ENCODE results near the gene COIL.

The COIL gene

GRCh38 chr17:56899403-56899802, 61.4 kb downstream of the COIL start:
- H3K36me3 ChIP-seq (ENCODE audit: insufficient read depth, low read length): peaks cover 99% of the 10 kb centered on the region
- H3K4me2 ChIP-seq (ENCODE audit: insufficient read depth, low read length): no peak overlapping the region
- H3K4me1 ChIP-seq (ENCODE audit: insufficient read depth, low read length): no peaks in the 10 kb centered on the region
- DNase-seq: no peak
- H4K20me1 ChIP-seq (ENCODE audit: insufficient read depth, low read length): peaks cover 5% of the 10 kb centered on the region
- TF ChIP-seq CTCF (IDR thresholded peaks at IDR 0.05; ENCODE audit: borderline replicate concordance, extremely low read depth, low read length, poor library complexity, severe bottlenecking) (no peak), EZH2 (IDR thresholded peaks at IDR 0.05; ENCODE audit: borderline replicate concordance, low read depth, low read length, severe bottlenecking) (no peak)
- H3K79me2 ChIP-seq (ENCODE audit: insufficient read depth, low read length): no peaks in the 10 kb centered on the region
- H3K27me3 ChIP-seq (ENCODE audit: insufficient read depth, low read length, poor library complexity): no peaks in the 10 kb centered on the region
- H3K9me3 ChIP-seq (ENCODE audit: insufficient read depth, low read length, severe bottlenecking): no peaks in the 10 kb centered on the region
- no peak overlapping the region for H2AFZ ChIP-seq (ENCODE audit: low read depth, low read length)
- H3K9ac ChIP-seq (ENCODE audit: low read depth, low read length): no peak overlapping the region
- no peak for ATAC-seq (ENCODE audit: insufficient read depth, low read depth)
- no peak overlapping the region for H3K27ac ChIP-seq (ENCODE audit: low read length)
- no peak overlapping the region for H3K4me3 ChIP-seq (ENCODE audit: low read depth in 1 of 2, low read length in 2 of 2)

GRCh38 chr17:56898874-56899273, 62.0 kb downstream of the COIL start:
- TF ChIP-seq EZH2 (IDR thresholded peaks at IDR 0.05; ENCODE audit: borderline replicate concordance, low read depth, low read length, severe bottlenecking) (no peak), CTCF (IDR thresholded peaks at IDR 0.05; ENCODE audit: borderline replicate concordance, extremely low read depth, low read length, poor library complexity, severe bottlenecking) (no peak)
- no peak for ATAC-seq (ENCODE audit: insufficient read depth, low read depth)

GRCh38 chr17:56897646-56898424, 63.0 kb downstream of the COIL start:
- Histone ChIP-seq H4K20me1 (ENCODE audit: insufficient read depth, low read length) (peaks cover 5% of the 10 kb centered on the region), H3K4me2 (ENCODE audit: insufficient read depth, low read length) (no peak overlapping the region), H3K27ac (ENCODE audit: low read length) (no peak overlapping the region)

More at GRCh38 chr17:56898874-56899273, 62.0 kb downstream of the COIL start:
- H2AFZ ChIP-seq (ENCODE audit: low read depth, low read length): no peak overlapping the region
- H3K9me3 ChIP-seq (ENCODE audit: insufficient read depth, low read length, severe bottlenecking): no peaks in the 10 kb centered on the region
- no peaks in the 10 kb centered on the region for H3K27me3 ChIP-seq (ENCODE audit: insufficient read depth, low read length, poor library complexity)
- H3K27ac ChIP-seq (ENCODE audit: low read length): no peak overlapping the region
- H4K20me1 ChIP-seq (ENCODE audit: insufficient read depth, low read length): peaks cover 5% of the 10 kb centered on the region
- H3K4me2 ChIP-seq (ENCODE audit: insufficient read depth, low read length): no peak overlapping the region
- H3K4me1 ChIP-seq (ENCODE audit: insufficient read depth, low read length): no peaks in the 10 kb centered on the region
- H3K36me3 ChIP-seq (ENCODE audit: insufficient read depth, low read length): peaks cover 97% of the 10 kb centered on the region
- DNase-seq: no peak
- H3K79me2 ChIP-seq (ENCODE audit: insufficient read depth, low read length): no peaks in the 10 kb centered on the region
- no peak overlapping the region for H3K9ac ChIP-seq (ENCODE audit: low read depth, low read length)
- no peak overlapping the region for H3K4me3 ChIP-seq (ENCODE audit: low read depth in 1 of 2, low read length in 2 of 2)

More at GRCh38 chr17:56897646-56898424, 63.0 kb downstream of the COIL start:
- Histone ChIP-seq H3K9ac (ENCODE audit: low read depth, low read length) (no peak overlapping the region), H3K4me1 (ENCODE audit: insufficient read depth, low read length) (no peaks in the 10 kb centered on the region), H3K79me2 (ENCODE audit: insufficient read depth, low read length) (no peaks in the 10 kb centered on the region), H3K4me3 (ENCODE audit: low read depth in 1 of 2, low read length in 2 of 2) (no peak overlapping the region), H3K9me3 (ENCODE audit: insufficient read depth, low read length, severe bottlenecking) (no peaks in the 10 kb centered on the region), H3K36me3 (ENCODE audit: insufficient read depth, low read length) (peaks cover 97% of the 10 kb centered on the region), H3K27me3 (ENCODE audit: insufficient read depth, low read length, poor library complexity) (no peaks in the 10 kb centered on the region), H2AFZ (ENCODE audit: low read depth, low read length) (no peak overlapping the region)
- DNase-seq (no peak), ATAC-seq (ENCODE audit: insufficient read depth, low read depth) (no peak)
- TF ChIP-seq EZH2 (IDR thresholded peaks at IDR 0.05; ENCODE audit: borderline replicate concordance, low read depth, low read length, severe bottlenecking) (no peak), CTCF (IDR thresholded peaks at IDR 0.05; ENCODE audit: borderline replicate concordance, extremely low read depth, low read length, poor library complexity, severe bottlenecking) (no peak)

Data from DND-41 (cell line).